CD4-positive, alpha-beta T cell treated with Interleukin-21 for 1 hour (primary cell): ENCODE measurements around the gene RTN3.

Experiments
- DNase-seq: peaks from one replicate; pipeline ENCODE4 v3.0.0-alpha.2; 2020

RTN3 gene

DNA sequence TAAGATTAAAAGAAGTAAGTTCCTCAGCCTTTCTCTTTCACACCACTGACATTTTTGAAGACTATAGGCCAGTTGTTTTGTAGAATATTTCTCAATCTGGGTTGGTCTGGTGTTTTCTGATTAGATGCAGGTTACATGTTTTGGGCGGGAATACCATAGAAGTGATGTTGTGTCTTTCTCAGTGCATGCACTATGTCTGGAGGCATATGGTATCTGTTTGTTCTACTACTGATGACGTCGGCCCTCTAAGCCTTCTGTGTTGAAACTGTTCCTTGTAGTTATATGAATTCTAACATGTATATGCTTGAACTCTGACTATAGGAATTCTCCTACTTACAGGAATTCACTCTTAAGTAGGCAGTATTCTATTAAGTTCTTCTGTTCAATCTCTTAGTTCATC is 65.7 kb downstream of the RTN3 start:
- no peak for DNase-seq

DNA sequence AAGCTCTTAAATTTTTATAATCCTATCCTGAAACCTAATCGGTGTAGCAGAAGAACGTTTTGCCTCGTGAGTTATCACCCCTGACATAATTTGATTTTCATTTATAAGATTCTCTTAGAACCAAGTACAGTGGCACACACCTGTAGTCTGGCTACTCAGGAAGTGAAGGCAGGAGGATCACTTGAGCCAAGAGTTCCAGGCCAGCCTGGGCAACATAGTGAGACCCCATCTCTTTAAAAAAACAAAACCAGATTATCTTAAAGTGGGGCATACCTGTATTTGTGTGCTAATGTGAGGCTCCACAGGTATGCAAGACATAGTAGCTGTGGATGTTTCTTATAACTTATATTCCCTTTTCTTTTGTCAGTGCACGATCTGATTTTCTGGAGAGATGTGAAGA is 68.3 kb downstream of the RTN3 start:
- no peak for DNase-seq

DNA sequence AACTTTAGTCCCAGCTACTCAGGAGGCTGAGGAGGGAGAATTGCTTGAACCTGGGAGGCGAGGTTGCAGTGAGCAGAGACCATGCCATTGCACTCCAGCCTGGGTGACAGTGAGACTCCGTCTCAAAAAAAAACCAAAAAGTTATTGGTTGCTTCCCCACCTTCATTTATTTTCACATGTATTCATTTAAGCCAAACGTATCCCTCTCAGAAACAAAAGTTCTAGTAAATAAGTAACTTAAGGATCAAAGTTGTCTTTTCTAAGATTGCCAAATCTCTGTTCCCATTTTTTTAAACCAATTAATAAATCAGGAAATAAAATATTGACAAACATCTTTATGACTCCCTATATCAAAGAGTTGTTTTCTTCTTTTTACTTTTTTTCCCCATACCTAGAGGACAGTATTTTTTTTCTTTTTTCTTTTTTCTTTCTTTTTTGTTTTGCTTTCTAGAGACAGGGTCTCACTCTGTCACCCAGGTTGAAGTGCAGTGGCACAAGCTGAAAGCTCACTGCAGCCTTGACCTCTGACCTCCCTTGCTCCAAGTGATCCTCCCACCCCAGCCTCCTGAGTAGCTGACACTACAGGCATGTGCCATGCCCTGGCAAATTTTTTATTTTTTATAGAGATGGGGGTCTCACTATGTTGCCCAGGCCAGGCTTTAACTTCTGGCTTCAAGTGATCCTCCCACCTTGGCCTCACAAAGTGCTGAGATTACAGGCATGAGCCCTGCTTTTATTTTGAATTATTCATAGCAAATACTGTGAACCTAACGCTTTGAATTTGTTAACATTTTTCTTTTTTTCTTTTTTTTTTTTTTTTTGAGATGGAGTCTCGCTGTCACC is 75.8 kb downstream of the RTN3 start:
- DNase-seq: no peak

DNA sequence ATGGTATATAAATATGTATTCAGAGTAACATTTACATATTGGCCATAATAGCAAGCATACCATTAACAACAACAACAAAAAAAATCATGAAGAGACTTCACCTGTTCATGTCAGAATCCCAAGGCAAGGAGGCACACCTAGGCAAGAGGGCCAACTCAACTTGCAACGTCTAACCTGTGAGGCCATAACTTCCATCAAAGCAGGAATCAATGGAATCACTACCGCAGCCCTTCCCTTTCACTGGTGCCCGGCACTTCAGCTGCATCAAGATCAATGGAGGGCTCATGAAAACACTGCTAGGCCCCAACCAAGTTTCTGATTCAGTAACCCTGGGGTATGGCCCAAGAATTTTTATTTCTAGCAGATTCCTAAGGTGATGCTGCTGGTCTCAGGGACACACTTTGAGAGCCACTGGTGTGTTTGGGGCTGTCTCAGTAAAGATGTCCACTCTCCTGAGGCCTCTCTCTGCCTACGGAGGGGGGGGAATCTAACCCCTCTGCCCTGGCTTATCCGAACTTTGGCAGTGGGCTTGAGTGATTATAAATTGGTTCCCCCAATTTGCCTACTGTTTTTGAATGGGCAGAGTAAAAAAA is 79.3 kb downstream of the RTN3 start:
- no peak for DNase-seq

DNA sequence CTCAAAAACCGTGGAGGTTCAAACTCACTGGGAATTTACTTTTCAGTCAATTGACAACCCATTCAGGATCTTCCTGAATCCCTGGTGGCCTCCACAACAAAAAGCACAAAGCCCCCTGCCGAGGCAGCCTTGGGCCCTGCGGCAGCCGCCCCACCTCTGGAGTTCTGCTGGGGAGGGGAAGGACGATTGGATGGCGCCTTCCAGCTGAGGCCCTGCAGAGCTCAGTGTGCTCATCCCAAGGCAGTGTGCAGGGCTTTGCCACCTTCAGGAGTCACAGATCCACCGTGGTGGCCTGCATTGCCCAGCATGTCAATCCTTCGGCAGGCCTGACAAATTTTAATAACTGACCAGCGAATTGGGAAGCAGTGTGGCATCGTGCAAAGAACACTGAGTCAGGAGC is 79.9 kb downstream of the RTN3 start:
- no peak for DNase-seq

DNA sequence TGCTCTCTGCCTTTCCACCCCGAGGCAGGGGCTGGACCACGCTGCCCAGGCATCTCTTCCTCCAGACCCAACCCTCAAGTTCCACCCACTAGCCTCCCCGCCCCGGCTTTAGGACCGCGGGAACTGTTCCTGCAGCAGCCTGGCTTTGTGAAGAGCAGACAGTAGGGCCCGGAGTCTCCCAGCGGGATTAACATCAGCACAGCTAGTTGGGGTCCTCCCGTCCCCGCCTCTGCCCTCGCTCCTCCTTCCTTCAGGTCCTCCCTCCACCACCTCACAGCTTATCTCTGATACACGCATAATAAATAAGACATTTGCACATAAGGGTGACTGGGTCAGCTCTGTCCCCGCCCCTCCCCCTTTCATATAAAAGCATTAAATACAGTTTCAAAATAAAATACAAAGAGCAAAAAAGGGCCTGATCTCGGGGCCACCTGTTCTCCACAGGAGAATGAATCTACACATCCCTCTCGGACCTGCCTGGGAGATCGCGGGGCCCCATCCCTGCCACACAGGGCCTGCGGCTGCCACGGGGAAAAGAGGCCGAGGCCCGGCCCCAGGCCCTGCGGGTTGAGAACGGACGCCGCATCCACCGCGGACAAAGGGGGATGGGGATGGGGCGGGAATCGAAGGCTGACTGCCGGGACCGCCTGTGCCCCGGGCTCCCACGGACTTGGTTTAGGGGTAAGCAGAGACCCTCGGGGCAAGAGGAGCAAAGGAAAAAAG is 80.8 kb downstream of the RTN3 start:
- DNase-seq: no peak

DNA sequence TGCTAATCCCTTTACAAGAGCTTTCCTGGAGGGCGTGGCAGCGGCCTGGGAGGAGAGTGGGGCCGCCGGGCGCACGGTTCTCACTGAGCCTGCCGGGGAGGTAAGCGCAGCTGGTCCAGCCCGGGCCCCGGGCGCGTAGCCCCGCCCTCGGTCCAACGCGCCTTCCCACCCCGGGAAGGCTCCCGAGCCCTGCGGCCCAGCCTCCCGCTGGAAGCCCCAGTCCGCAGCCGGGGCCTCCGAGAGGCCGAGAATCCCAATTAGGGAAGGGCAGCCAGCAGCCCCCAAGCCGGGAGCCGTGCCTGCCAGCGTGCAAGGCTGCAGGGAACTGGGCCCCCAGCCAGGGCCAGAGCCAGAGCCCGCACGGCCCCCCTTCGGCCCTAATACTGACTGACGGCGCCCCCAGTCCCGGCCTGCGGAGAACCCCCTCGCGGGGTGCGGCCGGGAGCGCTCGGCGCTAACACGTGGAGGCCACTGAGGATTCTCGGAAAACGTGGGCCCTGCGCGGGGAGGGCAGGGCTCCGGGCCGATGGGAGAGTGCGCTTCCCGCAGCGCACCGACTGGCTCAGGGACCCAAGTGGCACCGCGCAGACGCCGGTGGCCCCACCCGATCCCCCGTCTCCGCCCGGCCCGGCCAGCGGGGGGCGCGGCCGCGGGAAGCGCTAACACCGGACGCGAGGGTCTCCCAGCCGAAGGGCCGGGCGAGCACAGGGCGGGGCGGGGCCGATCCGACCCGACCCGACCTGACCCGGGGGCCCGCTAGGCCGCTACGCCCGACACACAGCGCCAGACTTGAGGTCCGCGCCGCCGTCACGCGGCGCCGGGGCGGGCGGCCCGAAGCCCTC is 81.6 kb downstream of the RTN3 start:
- no peak for DNase-seq

DNA sequence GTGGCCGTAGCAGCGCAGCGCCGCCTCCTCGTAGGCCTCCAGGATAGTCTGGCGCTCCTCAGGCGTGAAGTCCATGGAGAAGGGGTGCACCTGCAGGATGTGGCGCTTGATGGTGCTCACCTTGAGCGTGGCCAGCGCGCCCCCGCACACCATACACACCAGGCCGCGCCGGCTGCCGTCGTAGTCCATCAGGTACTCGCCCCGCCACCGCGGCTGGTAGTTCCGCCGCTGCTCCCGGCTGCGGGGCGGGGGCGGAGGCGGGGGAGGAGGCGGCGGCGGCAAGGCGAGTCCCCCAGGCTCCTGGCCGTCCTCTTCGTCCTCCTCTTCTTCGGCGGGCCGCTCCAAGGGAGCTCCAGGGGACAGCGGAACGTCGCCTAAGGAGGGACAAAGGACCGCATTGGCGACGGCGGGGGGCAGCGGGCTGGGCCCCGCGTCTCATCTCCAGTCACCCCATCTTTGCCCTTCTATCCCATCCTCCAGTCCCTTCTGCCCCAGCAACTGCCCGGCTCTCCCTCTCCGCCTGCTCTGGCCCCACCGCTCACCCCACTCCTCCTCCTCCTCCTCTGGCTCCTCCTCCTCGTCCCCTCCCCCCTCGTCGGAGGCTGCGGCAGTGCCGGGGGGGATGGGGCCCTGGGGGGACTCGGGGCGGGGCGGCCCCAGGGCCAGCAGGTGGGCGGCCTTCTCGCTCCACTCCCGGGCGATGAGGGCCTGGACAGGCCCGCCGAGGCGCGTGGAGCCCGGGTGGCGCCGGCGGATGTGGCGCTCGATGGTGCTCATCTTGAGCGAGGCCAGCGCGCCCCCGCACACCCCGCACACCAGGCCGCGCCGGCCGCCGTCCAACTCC is 82.4 kb downstream of the RTN3 start:
- DNase-seq: no peak

DNA sequence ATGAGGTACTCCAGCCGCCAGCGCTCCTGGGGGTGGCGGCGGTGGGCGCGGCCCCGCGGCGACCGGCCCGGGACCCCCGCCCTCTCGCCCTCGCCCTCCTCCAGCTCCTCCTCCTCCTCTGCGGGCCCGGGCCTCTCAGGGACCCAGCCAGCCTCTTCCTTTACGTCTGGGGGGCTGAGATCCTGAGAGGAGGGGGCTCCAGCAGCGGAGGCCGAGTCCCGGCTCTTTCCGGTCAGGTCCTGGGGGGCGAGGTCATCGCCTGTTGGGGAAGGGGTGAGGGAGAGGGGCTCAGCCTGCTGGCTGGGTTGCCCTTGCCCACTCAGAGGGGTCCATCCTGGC is 83.0 kb downstream of the RTN3 start:
- no peak for DNase-seq

DNA sequence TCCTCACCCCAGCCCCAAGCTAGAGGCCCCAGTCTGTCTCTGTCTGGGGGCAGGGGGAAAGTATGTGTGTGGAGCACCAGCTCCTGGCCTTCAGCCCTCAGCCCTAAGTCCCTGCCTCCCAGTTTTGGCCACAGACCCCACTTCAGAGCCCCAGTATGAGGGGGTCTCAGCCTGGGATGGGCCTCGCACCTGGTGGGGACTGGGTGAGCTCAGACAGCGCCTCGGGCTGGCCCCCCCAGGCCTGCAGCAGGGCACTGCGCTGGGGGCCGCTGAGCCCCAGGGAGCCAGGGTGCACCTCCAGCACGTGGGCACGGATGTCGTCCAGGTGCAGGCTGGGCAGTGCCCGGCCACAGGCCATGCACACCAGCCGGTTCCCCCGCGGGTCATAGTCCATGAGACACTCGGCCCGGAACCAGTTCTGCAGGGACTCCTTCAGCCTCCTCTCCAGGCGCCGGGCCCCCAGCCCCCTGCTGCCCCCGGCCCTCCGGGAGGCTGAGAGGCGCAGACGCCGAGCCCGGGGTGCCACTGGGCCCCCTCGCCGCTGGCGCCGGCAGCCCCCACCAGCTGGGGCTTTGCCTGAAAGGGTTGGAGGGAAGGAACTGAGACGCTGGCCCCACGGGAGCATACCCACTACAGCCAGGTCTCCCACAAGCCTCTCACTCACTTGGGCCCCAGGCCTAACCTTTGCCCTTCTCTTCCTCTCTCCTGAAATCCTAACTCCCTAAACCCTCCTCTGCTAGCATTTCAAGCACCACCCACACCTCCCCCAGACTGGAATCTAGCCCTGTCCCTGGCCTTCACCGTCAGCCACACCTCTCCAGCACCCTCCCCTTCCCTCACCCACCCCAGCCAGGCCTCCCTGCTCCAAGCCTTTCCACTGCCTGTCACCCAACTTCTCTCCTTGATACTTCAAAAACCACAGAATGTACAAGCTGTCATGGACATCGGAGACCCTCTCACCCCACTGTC is 83.7 kb downstream of the RTN3 start:
- no peak for DNase-seq

DNA sequence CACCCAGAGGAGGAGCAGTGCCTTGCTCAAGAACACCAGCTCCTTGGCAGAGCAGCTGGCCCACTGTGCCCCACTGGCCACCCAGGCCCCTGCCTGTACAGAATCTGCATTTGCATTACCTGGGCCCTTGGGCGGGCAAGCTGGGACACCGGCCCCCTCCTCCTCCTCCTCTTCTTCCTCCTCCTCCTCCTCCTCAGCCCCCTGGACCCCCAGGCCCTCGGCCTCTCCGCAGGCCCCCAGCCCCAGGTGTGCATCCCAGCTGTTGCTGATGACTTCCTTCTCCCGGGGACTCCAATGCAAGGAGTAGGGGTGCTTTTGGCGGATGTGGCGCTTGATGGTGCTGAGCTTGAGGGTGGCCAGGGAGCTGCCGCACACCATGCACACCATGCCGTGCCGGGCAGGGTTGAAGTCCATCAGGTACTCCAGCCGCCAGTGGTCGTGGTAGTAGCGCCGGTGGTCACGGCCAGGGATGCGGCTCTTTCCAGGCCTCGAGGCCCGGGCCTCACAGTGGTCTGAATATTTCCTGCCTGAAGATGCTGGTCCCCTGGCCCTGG is 84.5 kb downstream of the RTN3 start:
- DNase-seq: no peak

DNA sequence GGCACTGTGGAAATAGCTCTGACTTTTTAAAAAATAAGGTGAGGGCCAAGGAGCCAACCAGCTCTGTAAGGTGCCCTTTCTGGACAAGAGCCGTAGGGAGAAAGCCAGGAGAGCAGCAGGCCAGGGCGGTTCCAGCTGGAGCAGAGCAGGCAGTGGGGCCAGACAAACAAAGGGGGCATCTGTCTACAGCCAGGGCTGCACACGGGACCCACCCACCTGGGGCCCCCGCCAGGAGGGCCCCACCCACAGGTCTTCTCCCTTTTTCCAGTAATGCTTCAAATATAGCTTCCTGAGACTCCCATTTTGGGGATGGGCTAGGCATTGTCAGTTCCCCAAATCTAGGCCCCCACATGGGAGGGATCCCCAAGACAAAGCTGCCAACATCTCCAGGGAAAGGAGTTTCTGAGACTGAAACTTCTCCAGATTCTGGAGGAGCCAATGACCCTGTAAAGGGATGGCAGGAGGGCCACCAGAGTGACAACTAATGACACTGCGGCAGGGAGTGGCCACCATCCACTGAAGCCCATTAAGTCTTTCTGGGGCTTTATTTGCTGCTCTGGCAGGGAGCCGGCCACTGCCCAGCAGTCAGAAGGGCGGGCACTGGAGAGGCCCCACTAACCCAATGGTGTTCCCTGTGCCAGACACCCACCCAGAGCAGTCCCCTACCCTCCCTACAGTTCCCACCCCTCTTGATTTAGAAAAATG is 85.4 kb downstream of the RTN3 start:
- no peak for DNase-seq

DNA sequence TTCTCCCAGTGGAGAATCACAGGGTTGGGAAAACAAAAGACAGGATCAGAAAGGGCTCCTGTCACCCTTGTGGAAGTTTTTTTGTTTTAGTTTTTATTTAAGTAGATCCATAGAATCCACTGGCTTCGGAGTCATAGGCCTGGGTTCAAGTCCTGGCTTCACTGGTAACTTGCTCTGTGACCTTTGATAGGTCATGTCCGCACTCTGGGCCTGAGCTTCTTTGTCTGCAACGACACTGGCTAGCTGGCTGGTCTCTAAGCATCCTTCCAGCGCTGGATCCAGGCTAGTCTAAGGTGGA is 85.9 kb downstream of the RTN3 start:
- no peak for DNase-seq

DNA sequence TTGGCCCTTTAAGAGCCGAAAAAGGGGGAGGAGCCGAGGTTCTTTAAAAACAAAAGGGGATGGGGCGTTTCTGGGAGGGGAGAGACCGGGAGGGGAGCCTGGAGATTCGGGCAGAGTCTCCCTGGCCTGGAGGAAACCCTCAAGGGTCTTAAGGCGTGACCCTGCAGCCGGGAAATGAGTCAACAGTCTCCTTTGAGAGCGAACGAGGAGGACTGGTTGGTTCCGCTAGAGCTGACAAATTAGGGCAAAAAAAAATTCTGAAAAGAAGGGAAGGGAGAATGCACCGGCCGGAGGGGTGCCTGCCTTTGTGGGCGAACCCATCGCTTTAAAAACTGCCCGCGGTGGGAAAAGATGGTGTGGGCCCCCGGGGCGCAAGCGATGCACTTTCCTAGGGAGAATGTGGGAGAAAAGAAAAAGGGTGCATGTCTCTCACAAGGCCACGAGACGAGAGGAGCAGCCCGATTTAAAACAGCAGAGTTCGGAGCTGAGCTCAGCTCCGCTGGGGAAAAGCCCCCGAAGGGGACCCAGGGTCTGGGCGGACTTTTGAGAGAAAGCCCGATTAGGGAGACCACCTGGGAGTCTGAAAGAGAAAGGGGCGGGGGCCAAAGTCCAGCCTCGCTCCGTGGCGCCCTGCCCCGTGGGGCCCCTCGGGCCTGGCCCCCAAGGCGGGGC is 86.4 kb downstream of the RTN3 start:
- peak; percentile 50 for DNase-seq

DNA sequence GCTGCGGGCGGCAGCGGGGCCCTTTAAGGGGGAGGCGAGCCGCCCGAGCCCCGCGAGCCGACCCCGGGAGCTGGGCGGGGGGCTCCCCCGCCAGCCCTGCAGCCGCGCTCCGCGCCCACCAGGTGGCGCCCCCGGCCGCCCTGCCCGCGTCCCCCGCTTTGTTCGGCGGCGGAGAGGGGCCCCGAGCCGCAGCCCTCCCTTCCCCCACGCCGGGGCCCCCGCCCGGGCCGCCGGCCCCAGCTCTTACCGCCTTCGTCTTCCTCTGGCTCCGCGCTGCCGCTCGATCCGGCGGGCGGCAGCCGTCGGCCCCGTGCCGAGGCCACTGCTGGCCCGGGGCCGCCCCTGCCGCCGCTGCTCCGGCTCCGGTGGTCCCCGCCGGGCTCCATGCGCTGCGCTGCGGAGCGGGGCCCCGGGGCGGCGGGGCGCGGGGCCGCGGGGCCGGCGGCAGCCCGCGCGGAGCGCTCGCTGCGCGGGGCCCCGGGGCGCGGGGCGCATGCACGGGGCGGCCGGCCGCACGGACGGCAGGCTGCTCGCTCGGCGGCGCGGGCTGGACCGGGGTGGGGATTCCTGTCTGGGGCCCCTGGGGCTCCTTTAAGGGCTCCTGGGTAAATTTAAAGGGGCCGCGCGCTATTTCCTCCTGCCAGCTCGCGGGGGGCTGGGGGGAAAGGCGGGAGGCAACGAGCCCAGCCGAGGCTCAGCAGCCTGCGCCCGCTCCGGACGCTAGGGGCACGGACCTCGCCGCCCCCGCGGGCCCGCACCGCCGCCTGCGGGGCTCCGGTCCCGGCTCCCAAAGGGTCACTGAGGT is 87.1 kb downstream of the RTN3 start, which contains the start of gene ZFTA:
Gene ZFTA, minus strand, starts transcription at position 539 of the 805 bp plus-strand sequence. Its CDS starts 153 bp downstream, at position 386.
- DNase-seq: peak; percentile 60

DNA sequence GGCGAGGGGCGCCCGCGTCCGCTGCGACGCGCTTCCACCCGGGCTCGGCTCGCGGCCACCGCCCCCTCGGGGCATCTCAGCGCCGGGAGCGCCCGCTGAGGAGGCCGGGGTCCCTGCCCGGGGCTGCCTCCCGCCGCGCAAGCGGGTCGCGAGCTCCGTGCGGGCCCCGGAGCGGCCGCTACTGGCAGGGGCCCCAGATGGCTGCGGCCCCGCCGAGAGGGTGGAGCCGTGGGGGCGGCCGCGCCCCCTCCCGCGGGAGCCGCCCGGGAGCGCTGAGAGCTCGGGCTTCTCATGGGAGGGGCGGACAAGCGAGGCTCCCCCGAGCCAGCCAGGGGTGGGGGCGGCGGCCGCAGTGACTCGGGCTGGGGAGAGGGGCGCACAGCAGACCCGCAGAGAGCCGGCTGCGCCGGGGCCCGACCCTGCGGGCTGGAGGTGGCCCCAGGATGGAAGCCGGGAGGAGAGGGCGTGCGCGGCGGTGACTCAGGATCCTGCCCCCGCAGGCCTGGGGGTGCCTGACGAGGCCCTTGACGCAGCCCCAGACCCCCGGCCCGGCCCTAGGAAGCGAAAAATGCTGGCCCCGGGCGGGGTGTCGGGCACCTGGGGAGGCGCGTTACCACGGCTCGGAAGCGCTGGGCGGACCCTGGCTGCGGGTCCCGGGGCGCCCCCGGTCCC is 87.9 kb downstream of the RTN3 start:
- DNase-seq: peak; percentile 23

DNA sequence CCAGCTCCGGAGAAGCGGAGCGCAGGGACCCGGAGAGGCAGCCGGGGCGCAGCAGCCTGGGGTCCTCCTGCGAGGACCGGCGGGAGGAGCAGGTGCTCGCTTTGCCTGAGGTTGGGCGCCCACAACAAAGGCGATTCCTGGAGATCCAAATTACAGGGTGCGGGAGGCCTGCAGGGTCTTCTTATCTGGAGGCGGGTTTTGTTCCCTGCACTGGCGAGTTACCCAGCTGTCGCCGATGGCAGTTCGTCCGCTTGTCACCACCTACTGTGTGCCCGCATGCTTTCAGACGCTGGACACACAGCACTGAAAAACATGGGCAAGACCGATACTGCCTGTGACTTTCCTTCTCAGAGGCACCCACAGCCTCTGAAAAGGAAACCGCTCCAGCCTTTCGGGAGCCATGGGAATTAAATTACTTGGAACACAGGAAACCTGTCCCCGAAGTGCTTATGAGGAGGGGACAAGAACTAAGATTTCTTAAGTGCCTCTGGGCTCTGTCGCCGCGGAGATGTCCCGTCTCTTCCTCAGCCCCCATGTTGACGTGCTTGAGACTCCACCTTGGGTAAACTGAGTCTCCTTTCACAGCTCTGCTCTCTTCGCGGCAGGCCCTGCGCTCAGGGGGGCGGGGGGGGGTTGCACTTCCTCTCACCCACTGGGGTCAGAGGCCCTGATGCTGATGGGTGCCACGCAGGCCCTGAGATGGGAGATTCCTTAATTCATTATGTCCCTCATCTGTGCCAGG is 88.6 kb downstream of the RTN3 start:
- DNase-seq: no peak
